GM12892 (cell line): ENCODE measurements around the gene IL17RE. TPM values are rescaled to one million over a fixed set of nuclear protein-coding genes. Genes with fewer than 3 reads are reported as not detected.
"Not testable (repeated sequence)": the region's sequence is repeated elsewhere in the genome, so short reads cannot be mapped to it uniquely, and the experiment has no call there.

Experiments
- DNase-seq: peaks from one replicate; pipeline ENCODE4 v3.0.0; 2011; ENCODE audit not compliant: insufficient read length
- FAIRE-seq: peaks from 2 replicates; lab custom pipeline; 2011; peaks lifted over from hg19 to GRCh38; lab: Jason Lieb, UNC
- POLR2A ChIP-seq: IDR thresholded peaks from 2 replicates; pipeline ENCODE4 v1.6.1; 2011; ENCODE audit warnings: low read depth, low read length, control low read depth
- POLR2AphosphoS5 ChIP-seq: IDR thresholded peaks from 2 replicates; pipeline ENCODE4 v1.6.1; 2011; ENCODE audit warnings: low read depth, low read length, control low read depth
- TAF1 ChIP-seq: IDR thresholded peaks from 2 replicates; pipeline ENCODE4 v1.6.1; 2011; ENCODE audit warnings: low read depth, mild to moderate bottlenecking, control low read depth, low read length, borderline replicate concordance
- polyA plus RNA-seq: library from polyadenylated mRNA; unstranded; fragments of >200 nt; gene quantifications from one replicate; pipeline ENCODE4 v1.2.1, GENCODE V29; 2012; ENCODE audit warnings: missing spikeins, inconsistent platforms; ENCODE audit not compliant: missing spikeins

The IL17RE gene, protein sequence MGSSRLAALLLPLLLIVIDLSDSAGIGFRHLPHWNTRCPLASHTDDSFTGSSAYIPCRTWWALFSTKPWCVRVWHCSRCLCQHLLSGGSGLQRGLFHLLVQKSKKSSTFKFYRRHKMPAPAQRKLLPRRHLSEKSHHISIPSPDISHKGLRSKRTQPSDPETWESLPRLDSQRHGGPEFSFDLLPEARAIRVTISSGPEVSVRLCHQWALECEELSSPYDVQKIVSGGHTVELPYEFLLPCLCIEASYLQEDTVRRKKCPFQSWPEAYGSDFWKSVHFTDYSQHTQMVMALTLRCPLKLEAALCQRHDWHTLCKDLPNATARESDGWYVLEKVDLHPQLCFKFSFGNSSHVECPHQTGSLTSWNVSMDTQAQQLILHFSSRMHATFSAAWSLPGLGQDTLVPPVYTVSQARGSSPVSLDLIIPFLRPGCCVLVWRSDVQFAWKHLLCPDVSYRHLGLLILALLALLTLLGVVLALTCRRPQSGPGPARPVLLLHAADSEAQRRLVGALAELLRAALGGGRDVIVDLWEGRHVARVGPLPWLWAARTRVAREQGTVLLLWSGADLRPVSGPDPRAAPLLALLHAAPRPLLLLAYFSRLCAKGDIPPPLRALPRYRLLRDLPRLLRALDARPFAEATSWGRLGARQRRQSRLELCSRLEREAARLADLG
- polyA plus RNA-seq: 0.17 TPM

GRCh38 chr3:9902372-9903237 lies at the start of gene IL17RE:
Gene IL17RE (plus strand): TSS chr3:9902848. CDS start chr3:9902933, 85 bp downstream.
- DNase-seq: no peak
- TF ChIP-seq TAF1 (no peak), POLR2AphosphoS5 (no peak), POLR2A (no peak)
- no peak for FAIRE-seq

- not testable (repeated sequence) for DNase-seq, FAIRE-seq
These were observed 48.2 kb upstream of the IL17RE start for GRCh38 chr3:9854291-9854940.

DNA sequence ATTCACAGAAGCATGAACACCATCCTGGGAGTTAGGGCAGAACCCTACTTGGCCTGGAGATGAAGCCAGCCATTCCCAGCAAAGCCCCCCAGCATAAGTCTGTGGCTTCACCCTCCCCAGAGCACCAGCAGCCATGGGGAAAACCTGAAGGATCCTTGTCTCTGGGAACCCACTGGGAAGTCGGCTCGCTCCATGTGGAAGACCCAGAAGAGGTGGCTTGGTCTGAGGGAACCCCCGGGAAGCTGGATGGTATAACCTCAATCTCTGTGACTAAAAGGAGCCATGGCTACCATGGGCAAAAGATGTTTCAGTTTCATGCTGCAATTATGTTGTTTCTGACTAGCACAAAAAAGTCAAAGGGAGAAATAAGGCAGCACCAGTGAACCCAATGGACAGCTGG lies 47.1 kb upstream of the IL17RE start:
- TF ChIP-seq TAF1: no peak
- TF ChIP-seq POLR2A: no peak
- no peak for TF ChIP-seq POLR2AphosphoS5
- FAIRE-seq (no peak), DNase-seq (no peak)

DNA sequence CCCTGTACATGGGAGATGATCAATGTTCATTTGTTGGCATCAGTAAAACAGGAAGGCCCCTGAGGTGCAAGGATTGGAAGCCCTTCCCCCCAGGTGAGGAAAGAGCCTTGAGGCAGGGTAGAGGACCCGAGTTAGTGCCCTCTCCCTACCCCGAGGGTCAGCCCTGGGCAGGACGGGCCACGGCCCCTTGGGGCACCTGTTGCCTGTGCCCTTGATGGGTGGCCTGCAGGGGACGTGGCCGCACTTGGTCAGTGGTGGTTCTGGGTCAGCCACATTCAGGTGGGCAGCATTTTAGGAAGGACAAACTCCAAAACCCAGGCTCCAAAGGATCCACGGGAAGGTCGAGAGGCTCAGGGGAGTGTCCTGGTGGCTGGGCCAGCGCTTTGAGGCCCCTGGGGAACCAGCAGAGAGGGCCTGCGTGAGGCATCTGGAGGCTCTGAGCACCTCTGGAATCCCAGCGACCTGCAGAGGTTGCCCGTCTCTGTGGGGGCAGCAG lies 43.1 kb upstream of the IL17RE start:
- DNase-seq (no peak), FAIRE-seq (no peak)
- no peak for TF ChIP-seq POLR2AphosphoS5
- no peak for TF ChIP-seq TAF1

- FAIRE-seq: no peak
- TF ChIP-seq TAF1 (no peak), POLR2AphosphoS5 (no peak)
- no peak for DNase-seq
These were observed 41.4 kb upstream of the IL17RE start for GRCh38 chr3:9861201-9861600.

DNA sequence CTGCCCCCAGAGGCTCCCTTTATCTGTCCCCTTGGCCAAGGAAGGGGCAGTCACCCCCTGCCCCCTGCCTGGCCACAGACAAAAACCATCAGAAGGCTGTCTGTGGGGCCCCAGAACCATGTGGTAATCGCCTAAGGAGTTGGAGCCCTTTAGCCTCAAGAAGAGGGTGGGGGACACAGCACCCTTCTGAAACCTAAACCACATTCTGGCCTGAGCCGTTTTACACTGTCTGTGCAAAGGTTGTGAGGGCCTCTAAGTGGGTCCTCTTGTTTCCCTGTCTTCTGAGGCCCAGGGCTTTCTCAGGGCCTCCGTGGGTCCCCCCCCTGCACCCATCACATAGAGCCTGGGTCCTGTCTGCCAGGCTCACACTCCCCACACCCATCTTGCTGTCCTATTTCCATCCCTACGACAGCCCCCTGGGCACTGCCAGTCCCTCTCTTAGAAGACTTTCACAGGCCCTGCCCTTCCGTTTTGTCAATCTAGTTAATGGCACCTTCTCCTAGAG lies 41.0 kb upstream of the IL17RE start:
- no peak for TF ChIP-seq POLR2A
- no peak for TF ChIP-seq POLR2AphosphoS5
- no peak for TF ChIP-seq TAF1
- no peak for DNase-seq
- no peak for FAIRE-seq

- FAIRE-seq (no peak), DNase-seq (peak; percentile 56)
- no peak for TF ChIP-seq TAF1
- TF ChIP-seq POLR2A: no peak
- TF ChIP-seq POLR2AphosphoS5: no peak
These were observed 40.1 kb upstream of the IL17RE start for GRCh38 chr3:9862391-9863057.

- no peak for TF ChIP-seq POLR2AphosphoS5
- no peak for TF ChIP-seq POLR2A
- no peak for TF ChIP-seq TAF1
- no peak for FAIRE-seq
- no peak for DNase-seq
These were observed 39.4 kb upstream of the IL17RE start for GRCh38 chr3:9863058-9863772.

DNA sequence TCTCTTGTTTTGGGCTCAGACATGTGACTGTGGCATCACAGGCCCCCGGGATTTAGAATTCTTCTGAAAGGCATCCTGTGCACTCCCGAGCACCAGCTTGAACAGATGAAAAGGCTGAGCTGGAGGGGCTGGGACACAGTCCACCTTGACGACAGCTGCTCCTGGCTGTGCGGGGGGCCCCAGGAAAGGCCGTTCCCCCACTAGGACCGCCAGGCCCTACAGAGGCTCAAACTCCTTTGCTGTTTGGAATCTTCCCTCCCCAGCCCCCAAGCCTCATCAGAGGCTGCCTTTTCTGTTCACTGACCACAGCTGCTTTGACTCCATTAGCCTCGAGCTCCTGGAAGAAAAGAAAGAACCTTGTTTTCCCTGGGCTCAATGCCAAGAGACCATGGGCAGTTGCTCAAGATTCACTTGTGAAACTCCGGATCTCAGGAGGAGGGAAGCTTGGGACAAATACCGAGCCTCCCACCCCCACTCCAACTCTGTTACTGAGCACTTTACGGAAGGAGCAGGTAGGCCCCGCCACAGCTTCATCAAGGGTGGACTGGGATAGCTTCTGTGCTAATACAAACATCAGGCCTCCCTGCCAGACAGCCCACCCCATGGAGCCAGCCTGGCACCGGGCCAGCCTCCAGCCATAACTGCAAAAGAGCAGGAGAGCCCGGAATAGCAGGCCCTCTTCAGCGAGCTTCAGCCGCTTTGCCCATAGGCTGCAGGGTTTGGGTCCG lies 38.3 kb upstream of the IL17RE start:
- DNase-seq (no peak), FAIRE-seq (no peak)
- TF ChIP-seq POLR2AphosphoS5: no peak
- TF ChIP-seq TAF1: no peak
- TF ChIP-seq POLR2A: no peak

DNA sequence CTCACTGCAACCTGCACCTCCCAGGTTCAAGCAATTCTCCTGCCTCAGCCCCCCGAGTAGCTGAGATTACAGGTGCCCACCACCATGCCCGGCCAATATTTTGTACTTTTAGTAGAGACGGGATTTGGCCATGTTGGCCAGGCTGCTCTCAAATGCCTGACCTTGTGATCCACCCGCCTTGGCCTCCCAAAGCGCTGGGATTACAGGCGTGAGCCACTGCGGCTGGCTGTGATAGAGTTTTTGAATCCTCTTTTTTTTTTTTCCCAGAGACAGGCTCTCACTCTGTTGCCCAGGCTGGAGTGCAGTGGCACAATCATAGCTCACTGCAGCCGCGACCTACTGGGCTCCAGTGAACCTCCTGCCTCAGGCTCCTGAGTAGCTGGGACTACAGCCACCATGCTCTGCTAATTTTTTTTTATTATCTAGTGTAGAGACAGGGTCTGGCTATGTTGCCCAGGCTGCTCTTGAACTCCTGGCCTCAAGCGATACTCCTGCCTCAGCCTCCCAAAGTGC lies 37.5 kb upstream of the IL17RE start:
- not testable (repeated sequence) for FAIRE-seq, DNase-seq
